Glomerular visceral epithelial cell (primary cell): ENCODE results near the gene MAMDC2.
A peak's percentile ranks its signal among the peaks of the same experiment; 100 is the strongest.

ENCODE experiments used
- DNase-seq: peaks from one replicate; pipeline ENCODE4 v3.0.0-alpha.2; 2016; ENCODE audit errors: extremely low spot score

Gene MAMDC2

GRCh38 chr9:70108181-70108580 lies 64.5 kb downstream of the MAMDC2 start:
- DNase-seq = no peak

GRCh38 chr9:70110194-70111041 lies 66.8 kb downstream of the MAMDC2 start:
- DNase-seq = peak; percentile 65

GRCh38 chr9:70111042-70111602 lies 67.5 kb downstream of the MAMDC2 start:
- peak; percentile 75 for DNase-seq

GRCh38 chr9:70111641-70112236 lies 68.1 kb downstream of the MAMDC2 start:
- DNase-seq = peak; percentile 17

- peak; percentile 82 for DNase-seq
Measured at GRCh38 chr9:70112981-70113380, 69.3 kb downstream of the MAMDC2 start.

GRCh38 chr9:70113403-70114022 lies 69.9 kb downstream of the MAMDC2 start:
- DNase-seq = peak; percentile 54

- DNase-seq = no peak
Measured at GRCh38 chr9:70114898-70115297, 71.2 kb downstream of the MAMDC2 start.

GRCh38 chr9:70117835-70118319 lies 74.2 kb downstream of the MAMDC2 start:
- DNase-seq = peak; percentile 58

GRCh38 chr9:70119786-70120185 lies 76.1 kb downstream of the MAMDC2 start:
- DNase-seq = peak; percentile 67

GRCh38 chr9:70120834-70121510 lies 77.3 kb downstream of the MAMDC2 start:
- DNase-seq = peak; percentile 96

GRCh38 chr9:70121818-70122436 lies 78.3 kb downstream of the MAMDC2 start:
- DNase-seq = no peak

- DNase-seq = no peak
Measured at GRCh38 chr9:70123695-70124094, 80.0 kb downstream of the MAMDC2 start.

GRCh38 chr9:70125621-70126263 lies 82.1 kb downstream of the MAMDC2 start:
- no peak for DNase-seq

- DNase-seq = no peak
Measured at GRCh38 chr9:70127036-70127435, 83.4 kb downstream of the MAMDC2 start.

- DNase-seq = no peak
Measured at GRCh38 chr9:70127540-70128416, 84.1 kb downstream of the MAMDC2 start.

- DNase-seq = no peak
Measured at GRCh38 chr9:70130266-70130665, 86.6 kb downstream of the MAMDC2 start.

GRCh38 chr9:70131296-70131695 lies 87.6 kb downstream of the MAMDC2 start:
- DNase-seq = no peak

GRCh38 chr9:70133253-70134208 lies 89.9 kb downstream of the MAMDC2 start:
- no peak for DNase-seq

GRCh38 chr9:70134360-70134759 lies 90.7 kb downstream of the MAMDC2 start:
- no peak for DNase-seq
